Medulla oblongata (tissue), 1 donor: ENCODE measurements around the gene MAN1A1.

Source experiments
- DNase-seq: peaks from one replicate; pipeline ENCODE4 v3.0.0-alpha.2; 2015; ENCODE audit errors: extremely low spot score

MAN1A1 gene

DNA sequence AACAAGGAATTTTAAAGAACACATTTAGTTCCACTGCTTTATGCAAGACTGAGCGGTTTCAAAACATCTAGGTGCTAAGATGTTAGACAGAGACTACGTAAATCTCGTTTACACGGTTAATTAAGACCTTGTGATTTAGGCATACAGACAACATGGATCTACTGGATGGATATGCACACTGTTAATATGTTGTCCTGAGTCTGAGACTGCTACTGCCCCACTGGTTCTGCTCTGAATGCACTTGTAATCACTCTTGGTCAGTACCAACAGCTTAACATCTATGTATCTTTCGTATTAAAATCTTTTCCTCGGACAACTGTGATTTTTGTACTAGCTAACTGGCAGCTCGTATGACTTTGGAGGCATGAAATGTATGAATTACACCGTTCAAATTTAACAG is 3.1 kb downstream of the MAN1A1 start:
- DNase-seq = no peak

DNA sequence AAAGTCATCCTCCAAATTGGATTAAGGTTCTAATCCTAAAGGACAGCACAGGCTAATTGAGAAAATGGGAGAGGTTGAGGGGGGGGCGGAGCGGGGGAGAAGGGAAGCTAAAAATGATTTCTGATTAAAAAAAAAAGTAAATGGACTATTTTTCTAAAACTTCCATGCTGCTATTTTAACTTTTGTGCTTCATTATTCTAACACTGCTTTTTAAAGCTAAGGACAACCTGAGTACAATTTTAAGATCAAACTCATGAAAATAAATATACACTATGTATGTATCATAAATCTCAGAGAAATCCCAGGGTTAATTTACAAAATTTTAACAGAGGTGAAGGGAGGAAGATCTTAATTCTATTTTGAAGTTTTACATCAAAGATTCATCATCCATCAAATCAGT is 4.4 kb downstream of the MAN1A1 start:
- no peak for DNase-seq

DNA sequence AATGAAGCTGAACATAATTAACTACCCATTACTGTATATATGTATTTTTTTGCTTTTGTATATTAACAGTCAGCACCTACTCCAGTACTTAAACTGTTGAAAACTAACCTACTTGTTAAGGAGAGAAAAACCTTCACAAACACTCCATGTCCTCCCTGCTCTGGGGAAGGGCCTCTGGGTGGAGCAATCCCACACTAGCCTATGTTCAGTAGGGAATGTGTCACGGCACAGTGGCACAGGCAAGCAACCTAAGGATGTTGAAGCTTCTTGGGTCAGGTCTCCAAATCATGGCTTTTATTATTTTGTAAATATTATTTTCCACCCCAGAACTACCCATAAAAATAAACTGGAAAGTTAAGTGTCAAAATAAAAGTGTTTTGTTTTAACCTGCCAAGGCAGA is 5.3 kb downstream of the MAN1A1 start:
- DNase-seq = no peak

DNA sequence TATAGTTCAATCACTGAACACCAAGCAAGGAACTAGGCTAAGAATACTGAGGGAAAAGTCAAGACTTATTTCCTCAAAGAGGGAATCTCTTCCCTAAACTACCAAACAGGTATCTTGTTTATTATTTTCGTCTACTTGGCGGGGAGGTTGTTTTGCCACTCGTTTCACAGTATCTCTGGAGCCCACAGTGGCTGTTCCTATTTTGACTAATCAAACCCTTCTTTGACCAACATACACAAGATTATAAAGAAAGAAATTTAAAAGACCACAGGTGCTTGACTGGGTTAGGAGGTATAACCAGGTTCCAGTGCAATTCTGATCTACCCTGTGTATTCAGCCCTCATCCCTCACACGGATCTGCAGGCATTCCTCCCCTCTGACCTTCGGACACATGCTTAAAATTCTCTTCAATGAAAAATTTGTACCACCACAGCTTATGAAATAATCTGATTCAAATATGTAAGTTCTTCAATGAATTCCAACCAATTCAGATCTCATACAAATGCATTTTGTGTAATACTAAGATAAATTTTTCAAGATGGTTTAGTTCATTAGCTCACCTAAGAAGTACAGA is 5.9 kb downstream of the MAN1A1 start:
- no peak for DNase-seq

DNA sequence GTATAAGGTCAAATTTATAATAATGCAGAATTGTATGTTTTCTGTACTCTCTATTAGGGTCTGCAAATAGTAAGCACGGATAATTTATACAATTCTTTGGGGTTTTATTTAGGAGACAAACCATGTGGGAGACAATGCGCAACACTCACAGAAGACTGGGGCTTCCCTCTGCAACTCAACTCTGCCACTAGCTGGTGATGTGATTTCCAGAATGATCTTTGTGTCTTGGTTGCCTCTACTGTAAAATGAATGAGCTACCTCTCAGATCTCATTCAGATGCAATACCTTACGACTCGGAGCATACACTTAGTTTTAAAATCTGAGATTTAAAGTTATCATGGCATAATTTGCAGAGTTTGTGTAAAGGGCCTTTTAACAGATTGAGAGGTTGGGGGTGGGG is 6.4 kb downstream of the MAN1A1 start:
- no peak for DNase-seq

DNA sequence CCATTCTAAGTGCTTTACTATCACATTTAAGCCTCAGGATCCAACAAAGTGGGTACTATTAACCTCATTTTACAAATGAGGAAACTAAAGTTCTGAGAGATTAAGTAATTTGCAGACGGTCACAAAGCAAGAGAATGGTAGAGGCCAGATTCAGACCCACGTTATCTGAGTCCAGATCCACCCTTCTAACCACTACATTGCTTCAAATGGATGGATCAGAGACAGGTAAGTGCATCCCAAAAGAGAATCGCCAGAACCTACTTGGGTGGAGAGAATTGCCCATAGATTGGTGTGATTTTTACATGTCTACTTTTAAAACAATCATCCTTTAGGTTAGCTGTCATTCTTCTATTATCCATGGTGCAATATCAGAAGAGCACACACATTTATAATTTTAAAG is 7.1 kb downstream of the MAN1A1 start:
- DNase-seq = no peak

DNA sequence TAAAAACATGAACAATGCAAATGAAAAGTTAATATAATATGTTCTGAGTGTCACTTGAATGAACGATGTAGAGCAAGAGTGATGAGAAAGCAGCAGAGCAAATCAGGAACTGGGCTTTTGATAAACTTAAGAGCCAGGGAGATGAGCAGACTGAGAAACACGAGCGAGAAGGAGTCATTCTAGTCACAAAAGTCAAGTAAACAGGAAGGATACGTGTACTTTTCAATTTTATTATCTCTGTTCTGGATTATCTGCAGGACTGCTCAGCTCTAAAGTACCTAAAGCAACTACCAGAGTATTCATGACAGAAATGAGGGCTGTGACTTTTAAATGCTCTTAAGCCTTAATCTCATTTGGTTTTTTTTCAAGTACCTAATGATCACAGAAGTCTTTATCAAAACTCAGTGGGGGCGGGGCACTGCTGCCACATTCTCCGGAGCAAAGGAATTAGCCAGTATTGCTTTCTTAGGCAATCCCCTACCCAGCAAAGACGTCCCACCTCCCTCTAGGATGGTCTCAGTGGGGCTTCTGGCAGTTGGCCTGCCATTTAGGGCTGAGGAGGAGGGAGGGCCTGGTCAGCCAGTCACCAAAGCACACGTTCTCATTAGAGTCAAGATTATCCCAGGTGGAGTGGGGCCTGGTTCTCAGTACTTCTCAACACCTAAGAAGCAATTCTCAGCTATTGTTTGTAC is 8.6 kb downstream of the MAN1A1 start:
- DNase-seq = no peak

DNA sequence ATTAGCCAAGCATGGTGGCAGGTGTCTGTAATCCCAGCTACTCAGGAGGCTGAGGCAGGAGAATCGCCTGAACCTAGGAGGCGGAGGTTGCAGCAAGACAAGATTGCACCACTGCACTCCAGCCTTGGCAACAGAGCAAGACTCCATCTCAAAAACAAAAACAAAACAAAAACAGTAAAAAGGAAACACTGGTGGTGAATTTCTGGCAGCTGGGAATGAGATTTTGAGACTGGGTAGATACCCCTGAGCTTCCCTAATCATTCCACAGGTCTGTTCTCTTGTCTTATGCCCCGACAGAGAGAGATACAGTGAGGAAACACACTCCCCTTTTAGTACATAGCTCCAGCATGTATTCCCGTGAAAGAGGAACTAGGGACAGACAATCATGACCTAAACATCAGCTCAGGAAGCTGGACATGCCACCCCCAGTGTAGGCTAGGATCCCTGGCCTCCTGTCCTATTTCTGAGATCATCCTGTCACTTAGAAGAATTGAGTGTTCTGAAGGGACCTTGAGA is 9.6 kb downstream of the MAN1A1 start:
- peak; percentile 54 for DNase-seq

DNA sequence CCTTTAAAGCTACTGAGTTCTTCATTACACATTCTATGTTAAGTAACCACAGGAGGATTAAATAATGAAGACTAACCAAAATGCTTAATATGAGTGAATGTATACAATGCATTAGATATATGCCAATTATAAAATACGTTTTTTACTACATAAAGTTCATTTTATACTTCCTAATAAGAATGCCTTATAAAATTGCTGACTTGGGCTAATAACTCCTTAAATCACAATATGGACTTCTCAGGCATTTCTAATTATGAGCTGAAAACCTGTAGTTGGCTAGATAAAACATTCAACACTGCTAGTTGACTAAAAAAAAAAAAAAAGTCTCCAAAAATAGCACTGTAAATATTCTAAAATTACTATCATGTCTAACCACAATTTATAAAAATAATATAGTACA is 11.8 kb downstream of the MAN1A1 start:
- no peak for DNase-seq

DNA sequence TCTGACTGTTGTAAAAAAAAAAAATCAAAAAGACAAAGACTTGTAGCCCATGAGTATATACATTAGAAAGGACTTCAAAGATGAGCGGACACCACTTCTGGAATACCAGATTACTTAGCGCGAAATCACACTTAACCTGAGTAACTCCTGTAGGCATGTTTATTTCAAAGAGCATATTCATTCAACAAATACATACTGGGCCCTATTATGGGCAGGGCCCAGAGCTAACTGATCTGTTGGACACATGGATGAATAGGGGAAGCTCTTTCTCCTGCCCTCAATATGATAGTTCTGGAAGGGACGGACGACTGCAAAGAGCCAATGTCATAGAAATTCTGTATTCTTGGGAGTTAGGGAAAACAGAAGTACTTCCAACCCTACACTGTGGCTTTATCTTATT is 12.3 kb downstream of the MAN1A1 start:
- DNase-seq = no peak

DNA sequence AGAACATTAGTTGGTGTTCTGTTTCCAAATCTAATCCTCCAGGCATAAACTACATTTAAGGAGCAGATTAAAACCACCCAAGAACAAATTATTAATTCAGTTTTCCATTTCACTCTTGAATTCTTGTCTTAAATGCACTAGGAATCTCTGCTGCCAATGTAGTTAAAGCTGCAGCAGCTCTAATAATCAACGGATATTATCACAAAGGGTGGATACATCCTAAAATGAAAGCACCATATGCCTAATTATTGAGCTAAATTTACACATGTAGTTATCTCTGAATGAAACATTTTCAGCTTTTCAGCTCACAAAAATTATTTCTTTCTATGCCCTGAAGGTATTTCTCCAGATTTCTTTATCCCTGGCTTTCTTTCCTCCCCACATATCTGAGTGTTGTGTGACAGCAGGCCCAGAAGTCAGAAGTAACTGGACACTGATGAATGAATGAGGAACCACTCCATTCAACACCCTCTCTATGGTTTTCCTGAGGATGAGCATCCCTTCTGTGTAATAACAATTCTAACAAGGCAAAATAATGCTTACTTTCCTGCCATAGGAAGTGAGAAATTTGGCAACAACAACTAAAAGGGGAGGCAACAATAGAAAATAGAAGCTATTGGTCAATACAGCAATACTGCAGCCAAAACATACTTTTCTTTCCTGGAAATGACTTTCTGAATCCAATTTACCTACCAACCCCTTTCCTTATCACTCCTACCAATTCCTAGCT is 14.9 kb downstream of the MAN1A1 start:
- no peak for DNase-seq

DNA sequence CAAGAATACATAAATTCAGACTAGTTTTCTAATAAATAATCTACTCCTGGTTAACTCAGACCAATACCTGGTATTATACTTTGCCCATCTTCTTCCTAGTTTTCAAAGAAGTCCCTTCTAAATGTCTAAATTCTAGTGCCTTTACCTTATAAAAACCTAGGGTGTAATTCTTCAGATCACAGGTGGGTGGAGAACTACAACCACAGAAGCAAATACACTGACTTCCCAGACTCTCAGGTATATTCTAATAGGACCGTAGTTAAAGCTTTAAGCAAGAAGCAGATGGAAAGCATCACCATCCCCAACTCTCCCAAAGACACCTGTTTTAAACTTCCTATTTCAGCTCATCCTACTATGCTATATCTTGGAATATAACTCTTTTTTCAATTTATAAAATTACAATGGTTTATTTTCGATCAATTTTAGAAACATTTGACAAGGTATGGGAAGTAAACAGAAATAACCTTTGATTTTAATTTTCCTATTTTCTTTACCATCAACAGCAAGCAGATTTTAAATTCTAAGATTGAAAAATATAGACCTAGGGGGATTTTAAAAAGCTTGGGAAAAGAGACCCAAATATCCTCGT is 15.8 kb downstream of the MAN1A1 start:
- DNase-seq = no peak

DNA sequence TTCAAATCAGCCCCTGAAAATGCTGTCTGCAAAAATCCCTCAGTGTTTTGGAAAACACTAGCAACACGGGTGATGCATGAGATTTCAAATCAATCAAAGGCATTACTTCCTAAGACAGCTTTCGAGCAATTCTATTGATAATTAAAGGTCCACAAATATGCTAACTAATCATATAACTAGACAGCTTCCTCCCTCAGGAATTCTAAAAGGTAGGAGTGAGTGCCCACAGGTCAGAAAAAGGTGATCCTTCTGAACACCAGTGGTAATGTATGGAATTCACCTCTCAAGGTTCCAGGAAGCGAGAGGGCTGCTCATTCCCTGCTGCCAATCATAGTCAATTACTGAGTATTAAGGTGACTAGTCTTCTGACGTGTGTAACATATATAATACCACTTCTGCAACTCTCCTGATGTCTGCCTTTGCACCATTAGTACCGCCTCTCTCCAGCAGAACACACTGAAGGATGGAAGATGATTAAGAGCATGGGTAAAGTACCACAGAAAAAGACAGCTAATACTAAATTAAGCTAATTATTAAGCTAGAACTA is 16.4 kb downstream of the MAN1A1 start:
- DNase-seq = no peak

DNA sequence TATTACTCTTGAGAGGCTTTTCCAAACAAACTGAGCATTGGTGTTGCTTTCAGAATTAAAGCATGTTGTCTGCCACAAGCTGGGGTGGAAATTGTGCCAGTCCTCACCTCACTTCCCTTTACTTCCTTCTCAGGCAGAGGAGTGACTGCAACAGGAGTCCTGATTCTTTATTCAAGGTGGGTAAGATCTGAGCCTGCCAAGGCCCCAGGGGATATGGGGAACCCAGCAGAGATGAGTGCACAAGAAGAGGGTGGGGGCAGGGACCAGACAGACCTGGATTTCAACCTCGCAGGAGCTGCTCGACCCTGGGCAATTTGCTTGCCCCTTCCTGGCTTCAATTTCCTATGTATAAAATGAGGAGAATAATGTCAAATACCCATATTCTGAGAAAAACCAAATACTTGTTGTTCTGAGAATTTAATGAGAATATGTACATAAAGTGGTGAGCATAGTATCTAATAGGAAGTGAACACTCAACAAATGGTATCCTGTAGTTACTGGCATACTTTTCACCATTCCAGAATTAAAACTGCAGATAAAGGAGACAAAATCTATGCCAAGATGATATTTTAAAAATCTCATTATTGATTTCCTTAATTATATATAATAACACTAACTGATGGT is 17.8 kb downstream of the MAN1A1 start:
- no peak for DNase-seq

DNA sequence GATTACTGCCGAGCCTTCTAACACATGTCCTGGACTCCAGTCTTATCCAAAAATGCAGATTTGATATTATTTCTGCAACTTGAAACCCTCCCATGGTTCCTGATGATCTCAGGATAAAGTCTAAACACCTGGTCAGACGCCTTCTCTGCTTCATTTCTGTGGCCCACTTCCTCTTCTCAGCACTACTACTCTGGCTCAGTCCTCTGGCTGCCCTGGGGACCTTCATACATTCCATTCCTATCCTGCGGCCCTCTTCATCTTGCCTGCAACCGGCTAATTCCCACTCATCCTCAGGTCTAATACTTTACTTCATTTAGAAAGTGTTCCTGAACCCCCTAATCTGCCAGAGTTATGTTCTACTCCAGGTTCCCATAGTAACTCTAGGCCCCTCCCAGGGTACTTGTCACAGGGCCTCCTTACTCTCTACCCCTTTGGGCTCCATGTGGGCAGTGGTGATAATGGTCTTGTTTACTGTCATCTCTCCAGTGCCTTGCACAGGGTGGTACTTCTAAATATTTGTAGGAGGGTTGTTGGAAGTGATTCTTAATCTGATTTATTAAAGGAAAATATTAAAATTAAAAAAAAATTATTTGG is 18.9 kb downstream of the MAN1A1 start:
- no peak for DNase-seq

DNA sequence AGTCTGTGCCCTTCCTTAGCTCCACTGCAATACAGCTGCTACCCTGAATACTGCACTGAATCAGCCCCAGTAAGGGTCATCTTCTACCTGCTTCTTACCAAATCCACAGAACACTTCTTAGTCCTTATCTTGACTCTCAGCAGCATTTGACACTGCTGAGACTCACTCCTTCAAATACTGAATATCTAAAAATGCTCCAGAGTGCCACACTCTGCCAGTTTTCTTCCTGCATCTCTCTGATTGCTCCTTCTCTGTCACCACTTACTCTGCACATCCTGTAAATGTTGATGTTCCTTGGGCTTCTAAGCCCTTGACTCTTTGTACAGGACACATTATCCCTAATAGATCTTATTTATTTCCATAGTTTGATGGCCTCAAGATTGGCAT is 19.8 kb downstream of the MAN1A1 start:
- no peak for DNase-seq

DNA sequence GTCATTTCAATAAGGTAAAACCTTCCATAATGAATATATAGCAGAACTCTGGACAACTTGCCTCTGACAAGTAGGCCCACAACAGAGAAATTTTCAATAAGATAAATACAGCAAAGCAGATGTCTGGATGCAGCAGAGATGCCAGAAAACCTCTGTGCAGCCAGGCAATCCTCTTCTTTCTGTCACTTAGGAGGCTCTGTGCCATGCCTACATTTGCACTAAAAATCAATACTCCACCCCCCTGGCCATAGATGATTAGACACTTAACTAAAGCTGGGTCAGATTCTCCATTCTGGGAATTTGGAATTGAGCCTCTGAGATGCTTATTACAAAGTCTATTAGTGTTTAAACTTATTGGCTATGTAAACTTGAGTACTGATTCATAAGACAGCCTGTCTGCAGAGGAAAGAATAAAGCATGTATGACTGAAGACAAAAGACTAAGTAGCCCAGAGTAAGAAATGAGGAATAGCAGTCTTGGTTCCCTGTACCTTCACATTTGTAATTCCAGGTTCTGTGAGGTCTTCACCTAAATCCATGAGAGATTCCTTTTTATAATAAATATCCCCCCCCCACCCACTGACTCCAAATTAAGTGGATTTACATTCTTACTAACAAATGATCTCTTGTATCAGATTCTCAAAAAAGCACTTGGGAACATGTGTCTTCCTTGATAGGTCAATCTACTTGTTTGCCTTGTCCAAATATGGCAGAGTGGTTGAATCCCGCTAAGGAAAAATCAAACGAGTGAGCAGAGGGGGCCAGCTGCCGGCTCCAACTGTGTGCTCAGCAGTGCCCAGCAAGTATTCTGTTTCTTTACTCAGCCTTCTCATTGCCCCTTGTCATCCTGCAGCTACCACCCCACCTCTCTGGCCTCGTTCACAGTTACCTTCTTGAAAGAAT is 20.4 kb downstream of the MAN1A1 start:
- no peak for DNase-seq

DNA sequence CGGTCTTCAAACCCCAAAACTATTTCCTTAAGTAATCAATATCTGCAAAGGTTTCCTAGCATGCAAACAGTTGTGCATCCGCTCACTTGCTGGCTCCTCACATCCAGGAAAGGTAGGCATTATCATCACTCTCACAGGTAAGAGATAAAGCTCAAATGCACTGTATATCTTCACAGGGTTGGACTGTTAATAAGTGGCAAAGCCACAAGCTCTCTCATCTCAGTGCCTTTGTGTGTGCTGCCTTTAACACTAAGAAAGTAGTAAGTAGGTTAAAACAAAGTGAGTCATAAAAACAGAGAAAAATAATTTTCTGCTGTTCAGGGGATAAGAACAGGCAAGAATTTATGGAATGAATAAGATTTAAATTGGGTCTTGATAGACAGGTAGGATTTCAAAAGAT is 21.3 kb downstream of the MAN1A1 start:
- DNase-seq = no peak

DNA sequence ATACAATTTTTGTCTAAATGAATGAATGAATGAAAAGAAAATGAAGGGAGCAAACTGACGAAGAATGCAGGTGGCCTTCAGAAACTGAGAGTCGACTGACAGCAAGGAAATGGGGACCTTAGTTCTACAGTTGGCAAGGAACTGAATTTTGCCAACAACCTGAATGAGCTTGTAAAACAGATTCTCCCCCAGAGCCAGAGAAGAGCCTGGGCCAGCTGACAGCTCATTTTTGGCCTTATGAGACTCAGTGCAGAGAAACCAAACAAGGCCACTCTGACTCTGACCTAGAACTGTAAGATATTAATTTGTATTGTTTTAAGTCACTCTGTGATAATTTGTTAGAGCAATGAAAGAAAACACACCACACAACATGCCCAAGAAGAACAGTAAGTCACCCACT is 21.8 kb downstream of the MAN1A1 start:
- DNase-seq = peak; percentile 30

DNA sequence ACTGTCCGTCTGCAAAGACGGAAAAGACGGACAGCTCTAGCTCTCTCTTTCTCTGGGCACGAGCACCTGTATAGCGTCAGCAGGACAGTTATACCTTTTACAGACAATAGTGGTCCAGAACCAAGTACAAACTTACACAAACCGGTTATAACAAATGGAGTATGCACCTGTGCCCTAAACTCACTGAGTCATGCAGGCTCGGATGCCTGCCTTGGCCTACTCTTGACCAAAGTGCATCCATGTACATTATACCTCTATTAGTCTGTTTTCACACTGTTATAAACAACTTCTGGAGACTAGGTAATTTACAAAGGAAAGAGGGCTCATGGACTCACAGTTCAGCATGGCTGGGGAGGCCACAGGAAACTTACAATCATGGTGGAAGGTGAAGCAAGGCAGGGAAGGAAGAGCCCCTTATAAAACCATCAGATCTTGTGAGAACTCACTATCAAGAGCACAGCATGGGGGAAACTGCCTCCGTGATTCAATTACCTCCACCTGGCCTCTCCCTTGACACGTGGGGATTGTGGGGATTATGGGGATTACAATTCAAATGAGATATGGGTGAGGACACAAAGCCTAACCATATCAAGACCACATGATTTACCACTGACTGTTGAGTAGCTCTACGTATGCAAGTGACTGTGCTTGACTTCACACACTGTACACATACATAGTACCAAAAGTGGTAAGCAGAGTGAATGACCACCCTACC is 23.1 kb downstream of the MAN1A1 start:
- no peak for DNase-seq
